ENCODE data around the gene ZDHHC9. TPM values are rescaled to one million over a fixed set of nuclear protein-coding genes. Genes with fewer than 3 reads are reported as not detected.

The ZDHHC9 gene
- total and polyA plus RNA-seq, 9 of the 15 experiments (the other 6 are each of a cell fraction or from before 2014, with no cell fraction given), result 6.8 to 22.4 (median 9.1) TPM

- TF ChIP-seq KDM5B (IDR thresholded peaks at IDR 0.05; ENCODE audit: insufficient replicate concordance, low read depth, low read length) (no peak), ZNF253 (CRISPR knock-in tag; conservative IDR thresholded peaks at IDR 0.05) (no peak)
These were observed 552 bp downstream of the ZDHHC9 start (continued) for GRCh38 chrX:129843209-129843458.

- intact Hi-C loops (cut with micrococcal nuclease), result loop anchor here (5.0 kb wide), 1 partner anchor 65 kb away; the partner anchor contains the start of gene UTP14A
- in situ Hi-C loops (cut with MboI), result no loop called here
- Histone ChIP-seq H3K9me3 (replicated peaks; ENCODE audit: control insufficient read depth, insufficient read depth, low read depth, low read length) (no peaks in the 10 kb centered on the region), H3K79me2 (ENCODE audit: control insufficient read depth, insufficient read depth, low read length) (peaks cover 27% of the 10 kb centered on the region), H3K9me1 (ENCODE audit: control insufficient read depth, insufficient read depth, low read length) (no peaks in the 10 kb centered on the region), H3K36me3 (ENCODE audit: control insufficient read depth, insufficient read depth, low read length) (peaks cover 27% of the 10 kb centered on the region; the same call in 2 of the 3 replicates), H3K4me1 (replicated peaks in 1 of 2; ENCODE audit: control insufficient read depth in 2 of 2, insufficient read depth in 2 of 2, low read length in 2 of 2) (peaks cover 8 to 19% of the 10 kb centered on the region in 2 experiments), H3K4me3 (peak overlapping the region; percentile 65), H2AFZ (ENCODE audit: low read depth, low read length) (peak overlapping the region; percentile 88), H3K27ac (ENCODE audit: extremely low read depth, low read depth, low read length) (peak overlapping the region; percentile 68; the same call in 1 of the 3 replicates), H3K4me2 (ENCODE audit: insufficient read depth, low read length) (peak overlapping the region; percentile 84), H4K20me1 (replicated peaks; ENCODE audit: control insufficient read depth, insufficient read depth, low read length) (no peaks in the 10 kb centered on the region; the same call in 1 of the 2 replicates), H3K27me3 (ENCODE audit: control insufficient read depth in 2 of 2, insufficient read depth in 2 of 2, low read length in 2 of 2) (peaks cover 2% of the 10 kb centered on the region in 2 experiments; a peak in 2 of 5 replicates), H3K9ac (ENCODE audit: insufficient read depth in 1 of 2, low read depth in 2 of 2, low read length in 2 of 2) (peak overlapping the region; percentile 59 to 90)
- BruUV-seq (replicated peaks), result TSS peak; percentile 49
- CTCF ChIA-PET (ENCODE audit: low intra/inter-chr PET ratio), result no interaction called here
- POLR2A ChIA-PET, result no interaction called here
- DNase-seq (ENCODE audit: extremely low read depth in 1 of 4, low spot score in 3 of 4) (peak in 1 of 4 experiments; percentile 23), FAIRE-seq (peak; percentile 6), ATAC-seq (peak; percentile 23)
- WGBS (ENCODE audit: insufficient coverage, low coverage, missing lambda C conversion rate), result 11% methylated on average over 13 of the region's 17 CpGs
- no peak for TF ChIP-seq PHF8 (IDR thresholded peaks at IDR 0.05; ENCODE audit: borderline replicate concordance, low read length)
- TF ChIP-seq ZFPM2 (CRISPR knock-in tag; IDR thresholded peaks at IDR 0.05), result no peak
- TF ChIP-seq SMAD4 (CRISPR knock-in tag; conservative IDR thresholded peaks at IDR 0.05), result no peak
- no peak for TF ChIP-seq MBD1 (CRISPR knock-in tag; IDR thresholded peaks at IDR 0.05)
- TF ChIP-seq KLF16 (IDR thresholded peaks at IDR 0.05), result no peak
- no peak for TF ChIP-seq STAT6 (CRISPR knock-in tag; IDR thresholded peaks at IDR 0.05)
- no peak for TF ChIP-seq MAZ (CRISPR knock-in tag; conservative IDR thresholded peaks at IDR 0.05 in 1 of 2, IDR thresholded peaks at IDR 0.05 in 1 of 2)
- TF ChIP-seq ATF4 (CRISPR knock-in tag; IDR thresholded peaks at IDR 0.05), result no peak
- TF ChIP-seq RBM22 (IDR thresholded peaks at IDR 0.05; ENCODE audit: low read depth, low read length, poor library complexity, severe bottlenecking), result no peak
- TF ChIP-seq GABPB1 (CRISPR knock-in tag; IDR thresholded peaks at IDR 0.05), result no peak
- no peak for TF ChIP-seq HLTF (IDR thresholded peaks at IDR 0.05)
- no peak for TF ChIP-seq ZNF449 (CRISPR knock-in tag; IDR thresholded peaks at IDR 0.05)
These were observed 1.0 kb downstream of the ZDHHC9 start for GRCh38 chrX:129842510-129843208.

All from K562 (cell line).